ENCODE data around the gene EIF4G1. TPM values are rescaled to one million over a fixed set of nuclear protein-coding genes. Genes with fewer than 3 reads are reported as not detected.

The EIF4G1 gene
- total and polyA plus RNA-seq, 10 of the 15 experiments (the other 5 are each of a cell fraction or from before 2014, with no cell fraction given): 5.7 to 462 (median 237) TPM

DNA sequence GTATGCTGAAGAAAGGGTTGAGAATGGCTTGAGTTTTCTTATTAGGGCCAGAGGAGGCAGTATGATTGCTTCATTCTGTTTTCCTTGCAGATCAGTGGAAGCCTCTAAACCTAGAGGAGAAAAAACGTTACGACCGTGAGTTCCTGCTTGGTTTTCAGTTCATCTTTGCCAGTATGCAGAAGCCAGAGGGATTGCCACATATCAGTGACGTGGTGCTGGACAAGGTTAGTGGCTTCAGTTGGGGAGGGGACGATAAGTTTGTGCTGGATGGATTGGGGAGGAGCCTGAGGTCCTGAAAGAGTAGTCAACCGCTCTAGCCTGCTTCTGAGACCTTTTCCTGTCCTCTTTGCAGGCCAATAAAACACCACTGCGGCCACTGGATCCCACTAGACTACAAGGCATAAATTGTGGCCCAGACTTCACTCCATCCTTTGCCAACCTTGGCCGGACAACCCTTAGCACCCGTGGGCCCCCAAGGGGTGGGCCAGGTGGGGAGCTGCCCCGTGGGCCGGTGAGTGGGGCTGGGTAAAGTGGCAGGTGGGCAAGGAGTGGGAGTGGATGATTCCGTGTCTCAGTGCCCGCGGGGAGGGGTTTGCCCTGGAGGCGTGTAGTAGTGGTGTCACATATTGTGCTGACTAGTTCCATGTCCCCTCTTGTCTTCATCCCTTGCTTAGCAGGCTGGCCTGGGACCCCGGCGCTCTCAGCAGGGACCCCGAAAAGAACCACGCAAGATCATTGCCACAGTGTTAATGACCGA, 8.5 kb downstream of the EIF4G1 start:
- DNase-seq (ENCODE audit: low read depth, low spot score): no peak
- ChIA-PET CTCF (no interaction called here), SMC1A (ENCODE audit: uncharacterized antibody, unreplicated experiment) (interaction anchor here (0.6 kb wide), 1 partner anchor 229 kb away, joined by 3 read pairs; no protein-coding TSS in a partner anchor), POLR2A (no interaction called here), RAD21 (ENCODE audit: unreplicated experiment) (no interaction called here)
- no peak for FAIRE-seq
- intact Hi-C loops (cut with micrococcal nuclease; ENCODE audit: unreplicated experiment): no loop called here
- no peak for ATAC-seq
- BruUV-seq (replicated peaks): TSS peak; percentile 41
- Histone ChIP-seq H4K20me1 (ENCODE audit: control insufficient read depth, insufficient read depth) (no peaks in the 10 kb centered on the region; the same call in none of the 2 replicates), H3K9ac (ENCODE audit: control insufficient read depth, insufficient read depth, low read length) (no peak overlapping the region), H2AFZ (ENCODE audit: control insufficient read depth, low read depth, low read length) (no peak overlapping the region), H3K27ac (ENCODE audit: control insufficient read depth, insufficient read depth) (no peak overlapping the region), H3K36me3 (ENCODE audit: control insufficient read depth in 2 of 2, insufficient read depth in 2 of 2, low read length in 1 of 2) (peaks cover 68 to 76% of the 10 kb centered on the region in 2 experiments), H3K4me2 (ENCODE audit: control insufficient read depth, insufficient read depth) (no peak overlapping the region), H3K79me2 (ENCODE audit: control insufficient read depth, insufficient read depth, low read length) (peaks cover 25% of the 10 kb centered on the region), H3K9me3 (replicated peaks; ENCODE audit: control insufficient read depth, insufficient read depth, low read length) (no peaks in the 10 kb centered on the region), H3K4me3 (no peak overlapping the region), H3K27me3 (replicated peaks in 1 of 2; ENCODE audit: control insufficient read depth in 2 of 2, insufficient read depth in 2 of 2, low read length in 1 of 2) (no peaks in the 10 kb centered on the region), H3K4me1 (ENCODE audit: control insufficient read depth, insufficient read depth, low read length) (no peaks in the 10 kb centered on the region; the same call in 1 of the 2 replicates)
- 91% methylated on average over 20 of the region's 20 CpGs for WGBS (ENCODE audit: insufficient coverage, insufficient replicate concordance, low lambda C conversion rate, missing lambda C conversion rate)
- in situ Hi-C loops (cut with MboI): no loop called here
- TF ChIP-seq POLR2AphosphoS2 (IDR thresholded peaks at IDR 0.05; ENCODE audit: low read depth, low read length) (no peak), RAD21 (IDR thresholded peaks at IDR 0.05; ENCODE audit: insufficient read depth, low read depth, low read length) (no peak), NR2F1 (conservative IDR thresholded peaks at IDR 0.05) (no peak), POLR2AphosphoS5 (IDR thresholded peaks at IDR 0.05; ENCODE audit: low read length) (0 out of 2 replicates have a peak, but pooled peaks have one; percentile 41), POLR2A (IDR thresholded peaks at IDR 0.05; ENCODE audit: low read depth, low read length) (peak; percentile 43; the same call in 1 of the 2 replicates)
- TF ChIP-seq, protein P1, sequence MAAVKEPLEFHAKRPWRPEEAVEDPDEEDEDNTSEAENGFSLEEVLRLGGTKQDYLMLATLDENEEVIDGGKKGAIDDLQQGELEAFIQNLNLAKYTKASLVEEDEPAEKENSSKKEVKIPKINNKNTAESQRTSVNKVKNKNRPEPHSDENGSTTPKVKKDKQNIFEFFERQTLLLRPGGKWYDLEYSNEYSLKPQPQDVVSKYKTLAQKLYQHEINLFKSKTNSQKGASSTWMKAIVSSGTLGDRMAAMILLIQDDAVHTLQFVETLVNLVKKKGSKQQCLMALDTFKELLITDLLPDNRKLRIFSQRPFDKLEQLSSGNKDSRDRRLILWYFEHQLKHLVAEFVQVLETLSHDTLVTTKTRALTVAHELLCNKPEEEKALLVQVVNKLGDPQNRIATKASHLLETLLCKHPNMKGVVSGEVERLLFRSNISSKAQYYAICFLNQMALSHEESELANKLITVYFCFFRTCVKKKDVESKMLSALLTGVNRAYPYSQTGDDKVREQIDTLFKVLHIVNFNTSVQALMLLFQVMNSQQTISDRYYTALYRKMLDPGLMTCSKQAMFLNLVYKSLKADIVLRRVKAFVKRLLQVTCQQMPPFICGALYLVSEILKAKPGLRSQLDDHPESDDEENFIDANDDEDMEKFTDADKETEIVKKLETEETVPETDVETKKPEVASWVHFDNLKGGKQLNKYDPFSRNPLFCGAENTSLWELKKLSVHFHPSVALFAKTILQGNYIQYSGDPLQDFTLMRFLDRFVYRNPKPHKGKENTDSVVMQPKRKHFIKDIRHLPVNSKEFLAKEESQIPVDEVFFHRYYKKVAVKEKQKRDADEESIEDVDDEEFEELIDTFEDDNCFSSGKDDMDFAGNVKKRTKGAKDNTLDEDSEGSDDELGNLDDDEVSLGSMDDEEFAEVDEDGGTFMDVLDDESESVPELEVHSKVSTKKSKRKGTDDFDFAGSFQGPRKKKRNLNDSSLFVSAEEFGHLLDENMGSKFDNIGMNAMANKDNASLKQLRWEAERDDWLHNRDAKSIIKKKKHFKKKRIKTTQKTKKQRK (IDR thresholded peaks at IDR 0.05; ENCODE audit: low read depth, low read length): no peak
